ENCODE results near the gene SIPA1.
"Not testable (repeated sequence)": the region's sequence is repeated elsewhere in the genome, so short reads cannot be mapped to it uniquely, and the experiment has no call there.

Gene SIPA1

GRCh38 chr11:65625628-65626342 lies 12.1 kb upstream of the SIPA1 start:
- H3K9me3 Mint-ChIP-seq = no peaks in the 10 kb centered on the region
- H3K4me3 Mint-ChIP-seq = peak overlapping the region; percentile 20
- peaks cover 46% of the 10 kb centered on the region for H3K36me3 Mint-ChIP-seq (ENCODE audit: low read depth)
- peaks cover 10% of the 10 kb centered on the region for H3K4me1 Mint-ChIP-seq (ENCODE audit: low read depth)
- peak overlapping the region; percentile 70 for H3K27ac Mint-ChIP-seq
- no peaks in the 10 kb centered on the region for H3K27me3 Mint-ChIP-seq

- H3K4me1 Mint-ChIP-seq (ENCODE audit: low read depth) = peaks cover 7% of the 10 kb centered on the region
- no peaks in the 10 kb centered on the region for H3K9me3 Mint-ChIP-seq
- H3K27ac Mint-ChIP-seq = no peak overlapping the region
- H3K4me3 Mint-ChIP-seq = no peak overlapping the region
- peaks cover 35% of the 10 kb centered on the region for H3K36me3 Mint-ChIP-seq (ENCODE audit: low read depth)
- H3K27me3 Mint-ChIP-seq = no peaks in the 10 kb centered on the region
Measured at GRCh38 chr11:65627202-65627601, 10.7 kb upstream of the SIPA1 start.

- Mint-ChIP-seq H3K9me3 (no peaks in the 10 kb centered on the region), H3K36me3 (ENCODE audit: low read depth) (peaks cover 21% of the 10 kb centered on the region), H3K27me3 (no peaks in the 10 kb centered on the region), H3K4me3 (no peak overlapping the region), H3K27ac (no peak overlapping the region), H3K4me1 (ENCODE audit: low read depth) (peaks cover 10% of the 10 kb centered on the region)
Measured at GRCh38 chr11:65629579-65629978, 8.3 kb upstream of the SIPA1 start.

DNA sequence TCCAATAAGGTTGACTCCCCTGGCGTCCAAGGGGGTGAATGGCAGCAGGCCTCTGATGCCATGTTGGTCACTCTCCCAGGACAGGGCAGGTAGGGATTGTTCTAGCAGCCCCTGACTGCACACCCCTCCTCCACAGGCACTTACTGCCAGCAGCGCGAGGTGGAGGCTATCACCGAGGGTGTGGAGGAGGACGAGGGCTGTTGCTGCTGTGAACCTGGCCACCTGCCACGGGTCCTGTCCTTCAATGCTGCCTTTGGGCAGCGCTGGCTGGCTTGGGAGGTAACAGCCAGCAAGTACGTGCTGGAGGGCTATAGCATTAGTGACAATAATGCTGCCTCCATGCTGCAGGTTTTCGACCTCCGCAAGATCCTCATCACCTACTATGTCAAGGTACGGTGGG lies 7.7 kb upstream of the SIPA1 start:
- H3K27ac Mint-ChIP-seq = no peak overlapping the region
- H3K36me3 Mint-ChIP-seq (ENCODE audit: low read depth) = peaks cover 21% of the 10 kb centered on the region
- H3K9me3 Mint-ChIP-seq = no peaks in the 10 kb centered on the region
- no peaks in the 10 kb centered on the region for H3K27me3 Mint-ChIP-seq
- no peak overlapping the region for H3K4me3 Mint-ChIP-seq
- H3K4me1 Mint-ChIP-seq (ENCODE audit: low read depth) = peaks cover 10% of the 10 kb centered on the region

DNA sequence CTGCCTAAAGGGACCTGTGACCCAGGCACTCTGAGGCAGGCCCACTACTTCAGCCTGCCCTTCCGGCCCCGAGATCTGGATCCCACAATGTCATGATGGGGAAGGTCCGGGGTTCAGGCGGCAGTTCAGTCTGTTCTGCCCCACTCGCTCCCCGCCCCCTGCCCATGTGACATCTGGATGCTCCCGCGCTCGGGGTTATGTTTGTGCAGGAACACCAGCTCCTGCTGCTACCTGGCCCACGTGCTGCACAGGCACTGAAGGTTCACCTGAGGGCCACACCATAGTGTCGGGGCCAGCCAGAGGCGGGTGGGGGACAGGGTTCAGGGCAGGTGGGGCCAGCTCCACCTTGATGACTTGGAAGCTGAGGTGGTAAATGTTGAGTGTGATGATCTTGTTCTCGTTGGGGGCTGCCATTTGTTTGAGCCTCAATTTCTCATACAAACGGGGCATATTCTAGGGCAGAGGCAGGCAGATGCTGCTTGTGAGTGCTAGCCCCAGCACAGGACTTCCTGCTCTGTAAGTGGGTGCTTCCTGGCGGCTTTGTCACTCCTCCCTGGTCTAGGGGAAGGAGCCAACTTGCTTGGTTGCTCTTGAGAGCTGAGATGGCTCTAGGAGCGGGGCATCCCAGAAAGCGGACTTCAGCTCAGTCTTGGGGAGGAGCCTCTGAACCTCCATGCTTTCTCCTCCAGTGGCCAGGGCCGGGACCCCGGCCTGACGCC lies 4.4 kb upstream of the SIPA1 start:
- H3K9me3 Mint-ChIP-seq = no peaks in the 10 kb centered on the region
- H3K27me3 Mint-ChIP-seq = no peaks in the 10 kb centered on the region
- peaks cover 16% of the 10 kb centered on the region for H3K4me1 Mint-ChIP-seq (ENCODE audit: low read depth)
- H3K4me3 Mint-ChIP-seq = no peak overlapping the region
- peaks cover 13% of the 10 kb centered on the region for H3K36me3 Mint-ChIP-seq (ENCODE audit: low read depth)
- H3K27ac Mint-ChIP-seq = no peak overlapping the region

DNA sequence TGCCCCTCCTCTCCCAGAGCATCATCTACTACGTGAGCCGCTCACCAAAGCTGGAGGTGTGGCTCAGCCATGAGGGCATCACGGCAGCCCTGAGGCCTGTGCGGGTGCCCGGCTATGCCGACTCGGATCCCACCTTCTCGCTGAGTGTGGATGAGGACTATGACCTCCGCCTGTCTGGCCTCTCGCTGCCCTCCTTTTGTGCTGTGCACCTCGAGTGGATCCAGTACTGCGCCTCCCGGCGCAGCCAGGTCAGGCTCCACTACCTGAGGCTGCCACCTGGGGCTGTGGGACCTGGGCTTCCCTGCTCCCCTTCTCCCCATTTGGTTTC lies 3.8 kb upstream of the SIPA1 start:
- Mint-ChIP-seq H3K4me3 (no peak overlapping the region), H3K36me3 (ENCODE audit: low read depth) (peaks cover 13% of the 10 kb centered on the region), H3K4me1 (ENCODE audit: low read depth) (peaks cover 21% of the 10 kb centered on the region), H3K27ac (no peak overlapping the region), H3K27me3 (no peaks in the 10 kb centered on the region), H3K9me3 (no peaks in the 10 kb centered on the region)

GRCh38 chr11:65634440-65634839 lies 3.5 kb upstream of the SIPA1 start:
- H3K27ac Mint-ChIP-seq = no peak overlapping the region
- H3K4me3 Mint-ChIP-seq = no peak overlapping the region
- H3K4me1 Mint-ChIP-seq (ENCODE audit: low read depth) = peaks cover 25% of the 10 kb centered on the region
- no peaks in the 10 kb centered on the region for H3K27me3 Mint-ChIP-seq
- H3K36me3 Mint-ChIP-seq (ENCODE audit: low read depth) = peaks cover 10% of the 10 kb centered on the region
- no peaks in the 10 kb centered on the region for H3K9me3 Mint-ChIP-seq

DNA sequence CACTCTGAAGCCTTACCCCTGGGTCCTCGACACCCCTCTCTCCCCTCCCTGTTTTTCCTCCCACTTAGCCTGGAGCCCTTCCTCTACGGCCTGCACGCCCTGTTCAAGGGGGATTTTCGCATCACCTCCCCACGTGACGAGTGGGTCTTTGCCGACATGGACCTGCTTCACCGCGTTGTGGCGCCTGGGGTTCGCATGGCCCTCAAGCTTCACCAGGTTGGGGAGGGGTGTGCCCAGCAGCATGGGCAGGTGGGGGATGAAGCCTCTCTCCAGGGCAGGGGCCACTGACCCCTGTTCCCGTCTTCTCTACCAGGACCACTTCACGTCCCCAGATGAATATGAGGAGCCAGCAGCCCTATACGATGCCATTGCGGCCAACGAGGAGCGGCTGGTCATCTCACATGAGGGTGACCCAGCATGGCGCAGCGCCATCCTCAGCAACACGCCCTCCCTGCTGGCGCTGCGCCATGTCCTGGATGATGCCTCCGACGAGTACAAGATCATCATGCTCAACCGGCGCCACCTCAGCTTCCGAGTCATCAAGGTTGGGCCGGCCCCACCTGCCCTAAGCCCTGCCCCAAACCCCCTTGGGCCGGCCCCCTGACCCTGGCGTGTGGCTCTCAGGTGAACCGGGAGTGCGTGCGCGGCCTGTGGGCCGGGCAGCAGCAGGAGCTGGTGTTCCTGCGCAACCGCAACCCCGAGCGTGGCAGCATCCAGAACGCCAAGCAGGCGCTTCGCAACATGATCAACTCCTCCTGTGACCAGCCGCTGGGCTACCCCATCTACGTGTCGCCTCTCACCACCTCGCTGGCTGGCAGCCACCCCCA lies 2.8 kb upstream of the SIPA1 start:
- H3K4me3 Mint-ChIP-seq = no peak overlapping the region
- no peaks in the 10 kb centered on the region for H3K9me3 Mint-ChIP-seq
- H3K36me3 Mint-ChIP-seq (ENCODE audit: low read depth) = peaks cover 10% of the 10 kb centered on the region
- no peaks in the 10 kb centered on the region for H3K27me3 Mint-ChIP-seq
- peaks cover 32% of the 10 kb centered on the region for H3K4me1 Mint-ChIP-seq (ENCODE audit: low read depth)
- no peak overlapping the region for H3K27ac Mint-ChIP-seq

GRCh38 chr11:65636108-65637031 lies 1.5 kb upstream of the SIPA1 start:
- no peaks in the 10 kb centered on the region for H3K9me3 Mint-ChIP-seq
- no peaks in the 10 kb centered on the region for H3K27me3 Mint-ChIP-seq
- peak overlapping the region; percentile 39 for H3K27ac Mint-ChIP-seq
- H3K36me3 Mint-ChIP-seq (ENCODE audit: low read depth) = peaks cover 10% of the 10 kb centered on the region
- peaks cover 37% of the 10 kb centered on the region for H3K4me1 Mint-ChIP-seq (ENCODE audit: low read depth)
- no peak overlapping the region for H3K4me3 Mint-ChIP-seq

DNA sequence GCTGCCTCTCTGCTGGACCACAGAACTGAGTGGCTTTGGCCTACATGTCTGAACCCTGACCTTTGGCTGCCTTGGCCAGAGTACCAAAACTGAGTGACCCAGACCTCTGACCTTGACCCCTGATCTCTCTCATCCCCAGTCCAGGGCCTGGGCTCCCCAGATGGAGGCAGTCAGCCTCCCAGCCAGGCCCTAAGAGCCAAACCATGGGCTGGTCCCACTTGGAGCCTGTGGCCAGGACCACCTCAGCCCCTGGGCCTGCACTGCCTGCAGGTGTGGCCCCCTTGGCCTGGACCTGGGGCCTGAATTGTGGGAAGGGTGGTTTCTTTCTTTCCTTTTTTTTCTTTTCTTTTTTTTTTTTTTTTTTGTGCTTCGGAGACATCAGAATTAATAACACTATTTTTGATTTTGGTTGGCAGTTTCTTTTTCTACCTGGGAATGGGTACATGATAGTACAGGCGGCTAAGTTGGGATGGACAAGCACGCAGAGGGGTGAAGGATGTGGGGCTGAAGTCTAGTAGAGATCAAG lies 806 bp upstream of the SIPA1 start:
- Mint-ChIP-seq H3K4me1 (ENCODE audit: low read depth) (peaks cover 44% of the 10 kb centered on the region), H3K36me3 (ENCODE audit: low read depth) (peaks cover 14% of the 10 kb centered on the region), H3K27ac (peak overlapping the region; percentile 39), H3K27me3 (no peaks in the 10 kb centered on the region), H3K9me3 (no peaks in the 10 kb centered on the region), H3K4me3 (peak overlapping the region; percentile 96)

GRCh38 chr11:65639228-65639597 lies 1.3 kb downstream of the SIPA1 start:
- not testable (repeated sequence) for H3K27me3 Mint-ChIP-seq, H3K9me3 Mint-ChIP-seq
- Mint-ChIP-seq H3K27ac (peak overlapping the region; percentile 89), H3K4me1 (ENCODE audit: low read depth) (peaks cover 50% of the 10 kb centered on the region), H3K4me3 (peak overlapping the region; percentile 96), H3K36me3 (ENCODE audit: low read depth) (peaks cover 25% of the 10 kb centered on the region)

- Mint-ChIP-seq H3K4me1 (ENCODE audit: low read depth) (peaks cover 50% of the 10 kb centered on the region), H3K9me3 (no peaks in the 10 kb centered on the region), H3K27me3 (no peaks in the 10 kb centered on the region), H3K27ac (peak overlapping the region; percentile 89), H3K36me3 (ENCODE audit: low read depth) (peaks cover 25% of the 10 kb centered on the region), H3K4me3 (peak overlapping the region; percentile 96)
Measured at GRCh38 chr11:65639623-65640482, 2.0 kb downstream of the SIPA1 start.

DNA sequence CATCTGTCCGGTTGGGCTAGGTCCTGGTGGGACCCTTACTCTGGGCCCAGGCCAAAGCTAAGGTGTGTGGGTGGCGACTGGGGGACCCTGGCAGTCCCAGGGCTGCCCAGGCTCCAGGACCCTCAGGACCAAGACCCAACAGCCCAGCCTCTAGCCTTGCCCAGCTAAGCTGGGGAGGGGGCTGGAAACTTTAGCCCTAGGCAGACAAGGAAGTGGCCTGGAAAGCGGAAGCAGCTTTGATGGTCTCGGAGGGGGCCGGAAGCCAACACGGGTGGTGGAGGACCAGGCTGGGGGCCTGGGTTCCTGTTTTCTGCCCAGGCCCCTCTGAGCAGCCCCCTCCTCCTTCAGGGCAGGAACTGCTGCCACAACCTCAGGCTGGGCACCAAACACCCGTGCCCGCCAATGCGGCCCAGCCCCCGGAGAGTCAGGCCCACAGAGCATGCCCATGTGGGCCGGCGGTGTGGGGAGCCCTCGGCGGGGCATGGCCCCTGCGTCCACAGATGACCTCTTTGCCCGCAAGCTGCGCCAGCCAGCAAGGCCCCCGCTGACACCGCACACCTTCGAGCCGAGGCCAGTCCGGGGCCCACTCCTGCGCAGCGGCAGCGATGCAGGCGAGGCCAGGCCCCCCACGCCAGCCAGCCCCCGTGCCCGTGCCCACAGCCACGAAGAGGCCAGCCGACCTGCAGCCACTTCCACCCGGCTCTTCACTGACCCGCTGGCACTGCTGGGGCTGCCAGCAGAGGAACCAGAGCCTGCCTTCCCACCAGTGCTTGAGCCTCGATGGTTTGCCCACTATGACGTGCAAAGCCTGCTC lies 2.8 kb downstream of the SIPA1 start:
- H3K27ac Mint-ChIP-seq = peak overlapping the region; percentile 89
- H3K36me3 Mint-ChIP-seq (ENCODE audit: low read depth) = peaks cover 29% of the 10 kb centered on the region
- H3K27me3 Mint-ChIP-seq = no peaks in the 10 kb centered on the region
- H3K4me1 Mint-ChIP-seq (ENCODE audit: low read depth) = peaks cover 50% of the 10 kb centered on the region
- peak overlapping the region; percentile 96 for H3K4me3 Mint-ChIP-seq
- no peaks in the 10 kb centered on the region for H3K9me3 Mint-ChIP-seq
